Ascending aorta (tissue), 2 donors: Measurements from ENCODE around the gene HIPK2. TPM values are rescaled to one million over a fixed set of nuclear protein-coding genes. Genes with fewer than 3 reads are reported as not detected.

ENCODE experiments used
- DNase-seq, 2 donors: peaks; one replicate each; pipeline ENCODE4 v3.0.0-alpha.2; 2019; ENCODE audit warnings: low spot score in 2 of 2
- H3K27ac ChIP-seq, 2 donors: fragments of 200-600 bp; sonication (generic); one replicate each; pipeline ENCODE4 v1.5.1; 2016 to 2017; ENCODE audit warnings: mild to moderate bottlenecking in 1 of 2
- H3K27me3 ChIP-seq: fragments of 200-600 bp; sonication (generic); one replicate; pipeline ENCODE4 v1.5.1; 2017
- H3K36me3 ChIP-seq, 2 donors: fragments of 200-600 bp; sonication (generic); one replicate each; pipeline ENCODE4 v1.5.1; 2016
- H3K4me1 ChIP-seq, 2 donors: fragments of 200-600 bp; sonication (generic); one replicate each; pipeline ENCODE4 v1.5.1; 2016 to 2017; ENCODE audit warnings: mild to moderate bottlenecking in 1 of 2
- H3K4me3 ChIP-seq, 2 donors: fragments of 200-600 bp; sonication (generic); one replicate each; pipeline ENCODE4 v1.5.1; 2016 to 2017; ENCODE audit warnings: mild to moderate bottlenecking in 1 of 2
- H3K9me3 ChIP-seq, 2 donors: fragments of 200-600 bp; sonication (generic); one replicate each; pipeline ENCODE4 v1.5.1; 2016
- intact Hi-C: fragments of 100-400 bp; cut with DNase I; formaldehyde crosslinking; loops from one replicate; pipeline ENCODE4 v1.15.1; 2023
- total RNA-seq: library from RNA; depleted of rRNA; stranded (reverse); fragments of >200 nt; gene quantifications from one replicate; pipeline ENCODE4 v1.1.0, GENCODE V29; 2016
- TF ChIP-seq, protein P1 (sequence below), 3 experiments: fragments of 200-600 bp in 2 of 3; fragments of 450-650 bp in 1 of 3; sonication (generic) in 2 of 3; IDR thresholded peaks; one replicate each; pipeline ENCODE4 v1.5.1; 2016 to 2019; ENCODE audit warnings: antibody characterized with exemption in 3 of 3, mild to moderate bottlenecking in 1 of 3, moderate library complexity in 1 of 3

The HIPK2 gene
- total RNA-seq, 1 donor from 2014 or later = 53.9 TPM

DNA sequence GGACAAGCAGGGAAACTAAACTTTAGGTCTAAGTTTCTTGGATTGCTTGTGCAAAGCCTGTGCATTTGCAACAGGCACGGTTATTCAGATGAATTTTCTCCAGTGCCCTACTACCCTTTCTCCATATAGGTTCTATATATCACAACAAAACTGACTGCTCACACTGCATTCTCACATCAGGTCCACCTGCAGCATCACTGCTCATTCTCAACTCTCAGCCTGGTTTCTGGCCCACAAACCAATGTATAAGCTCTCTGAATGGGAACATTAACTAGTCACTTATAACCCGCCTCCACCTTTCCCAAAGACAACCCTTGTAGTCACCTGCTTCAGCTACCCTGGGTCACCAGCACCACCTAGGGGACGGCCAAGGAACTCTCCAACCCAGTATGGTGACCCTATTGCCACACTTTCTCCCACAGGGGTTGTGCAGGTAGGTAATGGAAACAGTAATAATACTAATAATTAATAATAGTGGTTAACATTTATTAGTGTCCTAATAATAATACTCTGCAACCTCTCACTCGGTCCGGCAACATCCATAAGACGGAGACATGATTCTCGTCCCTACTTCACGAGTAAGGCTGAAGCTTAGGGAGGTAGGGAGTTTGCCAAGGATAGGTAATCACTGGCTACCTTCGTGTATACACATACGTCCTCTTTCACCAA is 157.0 kb downstream of the HIPK2 start:
- Histone ChIP-seq H3K27ac (no peak overlapping the region), H3K27me3 (no peaks in the 10 kb centered on the region), H3K4me1 (no peaks in the 10 kb centered on the region), H3K9me3 (no peaks in the 10 kb centered on the region), H3K4me3 (no peak overlapping the region), H3K36me3 (peaks cover 25 to 73% of the 10 kb centered on the region in 2 donors)
- TF ChIP-seq, protein P1, sequence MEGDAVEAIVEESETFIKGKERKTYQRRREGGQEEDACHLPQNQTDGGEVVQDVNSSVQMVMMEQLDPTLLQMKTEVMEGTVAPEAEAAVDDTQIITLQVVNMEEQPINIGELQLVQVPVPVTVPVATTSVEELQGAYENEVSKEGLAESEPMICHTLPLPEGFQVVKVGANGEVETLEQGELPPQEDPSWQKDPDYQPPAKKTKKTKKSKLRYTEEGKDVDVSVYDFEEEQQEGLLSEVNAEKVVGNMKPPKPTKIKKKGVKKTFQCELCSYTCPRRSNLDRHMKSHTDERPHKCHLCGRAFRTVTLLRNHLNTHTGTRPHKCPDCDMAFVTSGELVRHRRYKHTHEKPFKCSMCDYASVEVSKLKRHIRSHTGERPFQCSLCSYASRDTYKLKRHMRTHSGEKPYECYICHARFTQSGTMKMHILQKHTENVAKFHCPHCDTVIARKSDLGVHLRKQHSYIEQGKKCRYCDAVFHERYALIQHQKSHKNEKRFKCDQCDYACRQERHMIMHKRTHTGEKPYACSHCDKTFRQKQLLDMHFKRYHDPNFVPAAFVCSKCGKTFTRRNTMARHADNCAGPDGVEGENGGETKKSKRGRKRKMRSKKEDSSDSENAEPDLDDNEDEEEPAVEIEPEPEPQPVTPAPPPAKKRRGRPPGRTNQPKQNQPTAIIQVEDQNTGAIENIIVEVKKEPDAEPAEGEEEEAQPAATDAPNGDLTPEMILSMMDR (IDR thresholded peaks at IDR 0.05) = peak in 2 of 3 experiments; percentile 44 to 50
- no peak for DNase-seq
- intact Hi-C loops = no loop called here

DNA sequence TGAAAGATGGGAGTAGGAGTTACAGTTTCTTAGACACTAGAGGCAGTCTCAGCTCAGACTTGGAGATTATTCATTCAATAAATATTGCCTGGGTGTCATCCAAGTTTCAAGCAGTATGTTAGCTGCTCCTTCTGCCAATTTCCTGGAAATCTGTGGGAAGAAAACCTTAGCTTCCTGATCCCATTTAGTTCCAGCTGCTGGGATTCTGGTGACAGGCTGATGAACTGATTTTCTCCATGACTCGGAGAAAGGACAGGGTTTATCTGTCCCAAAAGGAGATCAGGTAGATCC is 158.5 kb downstream of the HIPK2 start:
- no peaks in the 10 kb centered on the region for H3K27me3 ChIP-seq
- intact Hi-C loops = loop anchor here (1.0 kb wide), 1 partner anchor 383 kb away; no protein-coding TSS in a partner anchor
- H3K4me3 ChIP-seq = no peak overlapping the region
- no peaks in the 10 kb centered on the region for H3K9me3 ChIP-seq
- TF ChIP-seq, protein P1 (IDR thresholded peaks at IDR 0.05) = no peak
- no peak overlapping the region for H3K27ac ChIP-seq
- H3K36me3 ChIP-seq = peaks cover 23 to 75% of the 10 kb centered on the region in 2 donors
- DNase-seq = no peak
- H3K4me1 ChIP-seq = no peaks in the 10 kb centered on the region

DNA sequence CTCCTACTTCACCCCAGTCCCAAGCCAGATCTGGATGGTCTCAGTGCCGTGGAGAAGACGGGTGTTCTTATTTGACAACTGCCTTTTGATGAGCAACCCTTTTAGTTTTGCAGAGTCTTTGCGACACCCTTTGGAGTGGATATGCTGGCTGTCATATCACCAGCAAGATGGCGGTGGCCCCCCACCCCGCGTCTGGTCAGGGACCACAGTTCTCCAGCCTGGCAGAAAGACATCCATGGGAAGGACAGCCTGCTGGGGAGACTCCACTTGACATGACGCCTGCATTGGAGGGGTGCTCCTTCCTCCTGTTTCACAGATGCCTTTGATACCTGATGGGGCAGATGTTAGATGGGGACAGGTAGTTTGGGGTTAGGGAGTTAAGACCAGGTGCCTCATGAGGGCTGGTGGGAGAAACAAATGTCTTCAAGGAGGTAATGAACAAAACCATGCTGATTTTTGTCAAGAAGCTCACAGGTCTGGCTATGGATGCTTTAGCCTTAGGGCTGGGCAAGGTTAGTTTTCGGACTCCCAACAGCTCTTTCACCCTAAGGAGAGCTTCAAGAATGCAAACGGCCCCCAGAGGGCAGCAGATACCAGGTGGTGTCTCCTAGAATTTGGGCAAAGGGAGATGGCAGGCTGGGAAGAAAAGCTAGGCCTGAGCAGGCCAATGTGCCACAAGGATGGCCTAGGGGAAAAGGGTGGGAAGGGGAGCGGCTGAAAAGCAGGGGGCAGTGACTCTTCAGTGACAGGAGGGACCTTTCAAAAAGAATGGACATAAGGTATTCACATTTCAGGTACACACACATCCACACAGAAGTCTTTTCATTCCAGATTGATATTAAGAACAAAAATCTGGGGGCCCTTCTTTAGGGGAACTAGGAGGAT is 159.1 kb downstream of the HIPK2 start:
- no peaks in the 10 kb centered on the region for H3K9me3 ChIP-seq
- H3K4me1 ChIP-seq = no peaks in the 10 kb centered on the region
- no peak overlapping the region for H3K4me3 ChIP-seq
- H3K27ac ChIP-seq = no peak overlapping the region
- intact Hi-C loops = loop anchor here (1.0 kb wide), 1 partner anchor 384 kb away; no protein-coding TSS in a partner anchor
- H3K36me3 ChIP-seq = peaks cover 29 to 75% of the 10 kb centered on the region in 2 donors
- TF ChIP-seq, protein P1 (IDR thresholded peaks at IDR 0.05) = peak in 1 of 3 experiments; percentile 50
- no peaks in the 10 kb centered on the region for H3K27me3 ChIP-seq
- no peak for DNase-seq

- H3K27ac ChIP-seq = no peak overlapping the region
- H3K36me3 ChIP-seq = peaks cover 45 to 81% of the 10 kb centered on the region in 2 donors
- H3K4me1 ChIP-seq = no peaks in the 10 kb centered on the region
- no peak overlapping the region for H3K4me3 ChIP-seq
- TF ChIP-seq, protein P1 (IDR thresholded peaks at IDR 0.05) = no peak
- no peaks in the 10 kb centered on the region for H3K27me3 ChIP-seq
- DNase-seq = no peak
- no peaks in the 10 kb centered on the region for H3K9me3 ChIP-seq
- intact Hi-C loops = no loop called here
These were observed 160.7 kb downstream of the HIPK2 start for GRCh38 chr7:139617074-139617473.

DNA sequence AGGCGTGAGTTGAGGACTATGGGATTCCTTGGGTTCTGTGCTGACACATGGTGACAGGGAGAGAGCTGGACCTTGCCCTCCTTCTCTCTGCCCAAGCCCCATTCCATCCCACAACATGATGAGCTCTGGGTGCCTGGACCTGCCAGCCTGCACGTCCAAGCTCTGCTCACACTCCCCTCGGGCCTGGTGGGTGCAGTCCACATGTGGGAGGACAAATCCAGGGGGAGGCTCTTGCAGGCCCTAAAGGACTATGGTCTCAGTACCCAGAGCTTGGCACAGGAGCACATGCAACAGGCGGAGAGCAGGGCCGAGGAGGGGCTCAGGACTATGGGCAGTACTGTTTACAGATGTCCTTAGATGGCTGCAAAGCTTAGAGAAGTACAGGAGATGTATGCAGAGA is 162.9 kb downstream of the HIPK2 start:
- H3K27ac ChIP-seq = no peak overlapping the region
- H3K4me3 ChIP-seq = no peak overlapping the region
- intact Hi-C loops = no loop called here
- no peaks in the 10 kb centered on the region for H3K4me1 ChIP-seq
- no peaks in the 10 kb centered on the region for H3K9me3 ChIP-seq
- no peak for DNase-seq
- peaks cover 59 to 93% of the 10 kb centered on the region in 2 donors for H3K36me3 ChIP-seq
- TF ChIP-seq, protein P1 (IDR thresholded peaks at IDR 0.05) = no peak
- no peaks in the 10 kb centered on the region for H3K27me3 ChIP-seq
